Upper lobe of right lung (tissue), 1 donor: ENCODE results near the gene HLA-DMA. TPM values are rescaled to one million over a fixed set of nuclear protein-coding genes. Genes with fewer than 3 reads are reported as not detected.
"Not testable (repeated sequence)": the region's sequence is repeated elsewhere in the genome, so short reads cannot be mapped to it uniquely, and the experiment has no call there.

Experiments used
- ATAC-seq: fragments of 200-7000 bp; cut with Tn5 transposase; one replicate; pipeline ENCODE4 v1.9.1; 2020; ENCODE audit warnings: mild to moderate bottlenecking, moderate library complexity
- DNase-seq: peaks from one replicate; pipeline ENCODE4 v3.0.0-alpha.2; 2020
- H3K27ac ChIP-seq: fragments of 200-600 bp; one replicate; pipeline ENCODE4 v1.8.0; 2022
- H3K27me3 ChIP-seq: fragments of 200-600 bp; one replicate; pipeline ENCODE4 v1.8.0; 2022; ENCODE audit warnings: mild to moderate bottlenecking
- H3K36me3 ChIP-seq: fragments of 200-600 bp; one replicate; pipeline ENCODE4 v1.8.0; 2022
- H3K4me1 ChIP-seq: fragments of 200-600 bp; one replicate; pipeline ENCODE4 v1.8.0; 2022
- H3K4me3 ChIP-seq: fragments of 200-600 bp; one replicate; pipeline ENCODE4 v1.8.0; 2022; ENCODE audit warnings: mild to moderate bottlenecking
- H3K9me3 ChIP-seq: fragments of 200-600 bp; one replicate; pipeline ENCODE4 v1.8.0; 2022
- CTCF ChIP-seq: fragments of 200-600 bp; IDR thresholded peaks from one replicate; pipeline ENCODE4 v1.8.0; 2022; ENCODE audit warnings: antibody characterized with exemption
- intact Hi-C: fragments of 100-400 bp; cut with DNase I; formaldehyde crosslinking; loops from one replicate; pipeline ENCODE4 v1.11.0; 2022
- total RNA-seq: library from RNA; stranded (reverse); fragmentation: NEBNext Ultra II Directional; extraction: Animal tissue kit (Norgen Biotek cat#: 25700); gene quantifications from one replicate; pipeline ENCODE4 v1.2.1, GENCODE V29; 2021
- donor health status: DM: no; HTN: yes; CAD: no; lungs with severe emphysema.

HLA-DMA gene
- total RNA-seq, 1 donor from 2014 or later, result 197 TPM

- Histone ChIP-seq H3K36me3 (no peaks in the 10 kb centered on the region), H3K27me3 (no peaks in the 10 kb centered on the region), H3K4me1 (peaks cover 19% of the 10 kb centered on the region), H3K27ac (no peak overlapping the region), H3K4me3 (no peak overlapping the region), H3K9me3 (no peaks in the 10 kb centered on the region)
- TF ChIP-seq CTCF, result peak; percentile 56
- no peak for DNase-seq
- peak; percentile 59 for ATAC-seq
- intact Hi-C loops, result no loop called here
Measured at GRCh38 chr6:32947552-32948465, 5.1 kb downstream of the HLA-DMA start.

- H3K27me3 ChIP-seq, result no peaks in the 10 kb centered on the region
- H3K4me3 ChIP-seq, result no peak overlapping the region
- no peak for DNase-seq
- H3K4me1 ChIP-seq, result peaks cover 27% of the 10 kb centered on the region
- H3K36me3 ChIP-seq, result no peaks in the 10 kb centered on the region
- ATAC-seq, result no peak
- TF ChIP-seq CTCF, result no peak
- H3K27ac ChIP-seq, result no peak overlapping the region
- no peaks in the 10 kb centered on the region for H3K9me3 ChIP-seq
- intact Hi-C loops, result no loop called here
Measured at GRCh38 chr6:32946893-32947292, 6.0 kb downstream of the HLA-DMA start.

GRCh38 chr6:32945953-32946352 lies 6.9 kb downstream of the HLA-DMA start:
- no peak overlapping the region for H3K4me3 ChIP-seq
- DNase-seq (no peak), ATAC-seq (no peak)
- H3K27me3 ChIP-seq, result no peaks in the 10 kb centered on the region
- no peaks in the 10 kb centered on the region for H3K36me3 ChIP-seq
- intact Hi-C loops, result no loop called here
- no peak for TF ChIP-seq CTCF
- peaks cover 28% of the 10 kb centered on the region for H3K4me1 ChIP-seq
- H3K27ac ChIP-seq, result no peak overlapping the region
- H3K9me3 ChIP-seq, result no peaks in the 10 kb centered on the region

DNA sequence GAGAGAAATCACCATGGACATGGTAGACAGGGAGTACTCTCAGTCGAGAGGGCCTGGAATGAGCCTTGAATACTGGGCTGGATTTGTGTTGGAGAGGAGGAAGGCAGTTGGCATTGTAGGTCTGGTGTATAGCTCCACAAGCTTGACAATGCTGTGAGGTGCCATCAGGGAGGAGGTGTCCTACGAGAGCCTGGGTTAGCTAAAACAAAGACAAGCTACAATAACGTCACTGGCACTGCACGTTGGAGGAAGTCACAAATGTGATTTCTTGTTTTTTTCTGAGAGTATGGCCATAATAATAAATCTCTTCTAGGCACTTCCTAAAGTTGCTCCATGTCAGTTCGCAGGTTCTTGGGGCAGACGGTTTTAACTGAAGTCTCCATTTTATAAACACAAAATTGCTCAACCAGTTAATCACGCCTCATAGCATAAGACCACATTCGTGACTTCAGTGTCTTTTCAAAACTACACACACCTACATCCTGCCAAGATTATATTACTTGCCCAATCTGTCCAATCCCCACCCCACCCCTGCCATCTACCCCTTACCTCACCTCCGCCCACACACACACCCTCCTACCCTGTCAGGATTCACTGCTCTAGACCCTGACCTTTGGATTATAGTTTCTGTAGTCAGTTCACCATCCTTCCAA lies 7.7 kb downstream of the HLA-DMA start:
- no peaks in the 10 kb centered on the region for H3K9me3 ChIP-seq
- intact Hi-C loops, result no loop called here
- DNase-seq (no peak), ATAC-seq (peak; percentile 27)
- H3K27me3 ChIP-seq, result no peaks in the 10 kb centered on the region
- H3K4me3 ChIP-seq, result no peak overlapping the region
- peak overlapping the region; percentile 72 for H3K27ac ChIP-seq
- no peak for TF ChIP-seq CTCF
- H3K36me3 ChIP-seq, result no peaks in the 10 kb centered on the region
- H3K4me1 ChIP-seq, result peaks cover 33% of the 10 kb centered on the region

DNA sequence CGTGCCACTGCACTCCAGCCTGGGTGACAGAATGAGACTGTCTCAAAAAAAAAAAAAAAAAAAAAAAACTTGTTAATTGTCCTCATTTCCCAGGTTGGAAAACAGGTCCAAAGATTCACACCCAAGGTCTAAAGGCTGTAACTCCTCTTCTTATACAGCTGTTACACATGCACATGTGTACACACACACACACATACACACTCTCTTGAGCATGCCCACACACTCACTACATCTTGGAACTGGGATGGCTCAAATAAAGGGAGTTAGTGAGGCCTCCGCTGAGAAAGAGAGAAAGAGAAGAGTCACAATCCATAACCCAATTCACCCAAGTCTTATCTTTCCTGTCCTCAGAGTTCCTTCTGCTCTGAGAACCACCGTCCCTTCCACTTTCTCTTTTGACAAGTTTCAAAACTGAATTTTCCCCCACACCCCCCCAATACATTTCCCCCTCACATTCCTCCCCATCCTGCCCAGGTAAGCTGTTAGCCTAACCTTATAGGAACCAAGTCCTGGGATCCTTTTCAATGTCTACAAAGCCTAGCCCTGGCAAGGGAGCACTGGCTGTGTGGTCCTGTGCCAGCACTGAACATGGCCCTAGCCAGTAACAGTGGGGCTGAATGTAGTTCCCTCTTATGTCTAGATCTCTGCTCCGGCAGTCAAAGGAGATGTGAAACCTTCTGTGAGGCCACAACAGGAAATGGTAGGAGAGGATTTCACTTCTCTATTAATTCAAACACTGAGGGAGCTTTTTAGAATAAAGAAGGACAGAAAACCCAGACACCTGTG lies 8.8 kb downstream of the HLA-DMA start:
- no peaks in the 10 kb centered on the region for H3K27me3 ChIP-seq
- no peak for TF ChIP-seq CTCF
- no peaks in the 10 kb centered on the region for H3K9me3 ChIP-seq
- peak overlapping the region; percentile 14 for H3K4me3 ChIP-seq
- no peak for DNase-seq
- peaks cover 39% of the 10 kb centered on the region for H3K4me1 ChIP-seq
- peak overlapping the region; percentile 72 for H3K27ac ChIP-seq
- intact Hi-C loops, result no loop called here
- ATAC-seq, result peak; percentile 74
- H3K36me3 ChIP-seq, result no peaks in the 10 kb centered on the region

DNA sequence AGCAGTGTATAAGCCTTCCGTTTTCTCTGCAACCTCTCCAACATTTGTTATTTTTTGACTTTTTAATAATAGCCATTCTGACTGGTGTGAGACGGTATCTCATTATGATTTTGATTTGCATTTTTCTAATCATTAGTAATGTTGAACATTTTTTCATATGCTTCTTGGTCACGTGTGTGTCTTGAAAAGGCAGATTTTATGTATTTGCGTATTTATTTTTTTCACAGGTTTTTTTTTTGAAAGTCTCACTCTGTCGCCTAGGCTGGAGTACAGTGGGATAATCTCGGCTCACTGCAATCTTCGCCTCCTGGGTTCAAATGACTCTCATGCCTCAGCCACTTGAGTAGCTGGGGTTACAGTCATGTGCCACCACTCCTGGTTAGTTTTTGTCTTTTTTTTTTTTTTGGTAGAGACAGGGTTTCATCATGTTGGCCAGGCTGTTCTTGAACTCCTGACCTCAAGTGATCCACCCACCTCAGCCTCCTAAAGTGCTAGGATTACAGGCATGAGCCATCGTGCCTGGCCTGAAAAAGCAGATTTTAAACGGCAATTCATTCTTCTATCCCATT lies 10.3 kb downstream of the HLA-DMA start:
- DNase-seq, H3K36me3 ChIP-seq, intact Hi-C loops, H3K9me3 ChIP-seq, ATAC-seq, H3K4me3 ChIP-seq, H3K27me3 ChIP-seq: not testable (repeated sequence)
- peak overlapping the region; percentile 72 for H3K27ac ChIP-seq
- peaks cover 39% of the 10 kb centered on the region for H3K4me1 ChIP-seq
